Tibial nerve (tissue), 4 donors: ENCODE measurements around the gene BMX. TPM values are rescaled to one million over a fixed set of nuclear protein-coding genes. Genes with fewer than 3 reads are reported as not detected.

Experiments
- DNase-seq, 2 donors: peaks; one replicate each; pipeline ENCODE4 v3.0.0-alpha.2; 2019; ENCODE audit warnings: low spot score in 2 of 2
- H3K27ac ChIP-seq, 4 donors: fragments of 200-600 bp; sonication (generic) in 3 of 4; one replicate each; pipeline ENCODE4 v1.5.1; 2017 to 2019; ENCODE audit warnings: mild to moderate bottlenecking in 1 of 4
- H3K27me3 ChIP-seq, 2 donors: fragments of 200-600 bp; sonication (generic) in 1 of 2; one replicate each; pipeline versions ENCODE4 v1.5.1 to v1.6.0; 2017 to 2019
- H3K36me3 ChIP-seq, 3 donors: fragments of 200-600 bp; sonication (generic); one replicate each; pipeline ENCODE4 v1.5.1; 2018 to 2019
- H3K4me1 ChIP-seq, 4 donors: fragments of 200-600 bp; sonication (generic) in 3 of 4; one replicate each; pipeline ENCODE4 v1.5.1; 2017 to 2019
- H3K4me3 ChIP-seq, 4 donors: fragments of 200-600 bp; sonication (generic) in 3 of 4; one replicate each; pipeline ENCODE4 v1.5.1; 2017 to 2019; ENCODE audit warnings: mild to moderate bottlenecking in 1 of 4, moderate library complexity in 1 of 4
- H3K9me3 ChIP-seq, 4 donors: fragments of 200-600 bp; sonication (generic) in 3 of 4; one replicate each; pipeline ENCODE4 v1.5.1; 2017 to 2019
- EP300 ChIP-seq, 2 donors: sonication (generic); formaldehyde crosslinking; IDR thresholded peaks; one replicate each; pipeline ENCODE4 v1.6.1; 2017; ENCODE audit warnings: antibody characterized with exemption in 2 of 2, mild to moderate bottlenecking in 1 of 2
- POLR2A ChIP-seq, 2 donors: fragments of 450-650 bp; IDR thresholded peaks; one replicate each; pipeline ENCODE4 v1.6.1; 2017; ENCODE audit warnings: antibody characterized with exemption in 2 of 2, mild to moderate bottlenecking in 2 of 2, moderate library complexity in 2 of 2
- WGBS, 2 donors: methylation state at CpG; one replicate each; pipeline ENCODE4 v1.1.5; 2018; 5-methylcytosine and 5-hydroxymethylcytosine counted together
- total RNA-seq, 4 donors: library from RNA; depleted of rRNA; stranded (reverse); fragments of >200 nt; gene quantifications; one replicate each; pipeline ENCODE4 v1.1.0, GENCODE V29; 2016
- TF ChIP-seq, protein P1 (sequence below), 5 experiments: fragments of 200-600 bp in 3 of 5; fragments of 450-650 bp in 2 of 5; sonication (generic) in 3 of 5; IDR thresholded peaks; one replicate each; pipeline ENCODE4 v1.5.1; 2016 to 2019; ENCODE audit warnings: antibody characterized with exemption in 5 of 5, mild to moderate bottlenecking in 3 of 5, moderate library complexity in 2 of 5

BMX gene
- total RNA-seq, 4 donors from 2014 or later, result 1.8 to 5.9 (median 3.4) TPM

DNA sequence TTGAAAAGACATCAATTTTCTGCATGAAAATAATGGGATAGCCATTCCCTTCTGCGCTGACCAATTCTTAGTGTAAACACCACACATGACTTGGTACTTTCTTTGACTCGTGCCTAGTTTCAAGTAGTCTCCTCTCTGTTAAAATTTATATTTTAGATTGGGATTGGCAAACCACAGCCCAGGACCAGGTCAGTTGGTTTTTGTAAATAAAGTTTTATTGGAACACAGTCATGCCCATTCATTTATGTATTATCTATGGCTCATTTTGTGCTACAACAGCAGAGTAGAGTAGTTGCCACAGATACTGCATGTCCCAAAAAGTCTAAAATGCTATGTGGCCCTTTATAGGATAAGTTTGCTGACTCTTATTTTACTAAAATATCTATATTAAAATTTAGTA is 46.7 kb downstream of the BMX start:
- no peak overlapping the region for H3K4me3 ChIP-seq
- H3K27me3 ChIP-seq, result peaks cover 0 to 11% of the 10 kb centered on the region in 2 donors
- TF ChIP-seq EP300 (IDR thresholded peaks at IDR 0.05), result no peak
- TF ChIP-seq POLR2A (IDR thresholded peaks at IDR 0.05), result no peak
- TF ChIP-seq, protein P1, sequence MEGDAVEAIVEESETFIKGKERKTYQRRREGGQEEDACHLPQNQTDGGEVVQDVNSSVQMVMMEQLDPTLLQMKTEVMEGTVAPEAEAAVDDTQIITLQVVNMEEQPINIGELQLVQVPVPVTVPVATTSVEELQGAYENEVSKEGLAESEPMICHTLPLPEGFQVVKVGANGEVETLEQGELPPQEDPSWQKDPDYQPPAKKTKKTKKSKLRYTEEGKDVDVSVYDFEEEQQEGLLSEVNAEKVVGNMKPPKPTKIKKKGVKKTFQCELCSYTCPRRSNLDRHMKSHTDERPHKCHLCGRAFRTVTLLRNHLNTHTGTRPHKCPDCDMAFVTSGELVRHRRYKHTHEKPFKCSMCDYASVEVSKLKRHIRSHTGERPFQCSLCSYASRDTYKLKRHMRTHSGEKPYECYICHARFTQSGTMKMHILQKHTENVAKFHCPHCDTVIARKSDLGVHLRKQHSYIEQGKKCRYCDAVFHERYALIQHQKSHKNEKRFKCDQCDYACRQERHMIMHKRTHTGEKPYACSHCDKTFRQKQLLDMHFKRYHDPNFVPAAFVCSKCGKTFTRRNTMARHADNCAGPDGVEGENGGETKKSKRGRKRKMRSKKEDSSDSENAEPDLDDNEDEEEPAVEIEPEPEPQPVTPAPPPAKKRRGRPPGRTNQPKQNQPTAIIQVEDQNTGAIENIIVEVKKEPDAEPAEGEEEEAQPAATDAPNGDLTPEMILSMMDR (IDR thresholded peaks at IDR 0.05), result no peak
- no peak overlapping the region for H3K27ac ChIP-seq
- no peaks in the 10 kb centered on the region for H3K9me3 ChIP-seq
- WGBS, 2 donors, result 83 to 87% methylated on average over 2 of the region's 2 CpGs
- no peak for DNase-seq
- H3K4me1 ChIP-seq, result no peaks in the 10 kb centered on the region
- H3K36me3 ChIP-seq, result no peaks in the 10 kb centered on the region

DNA sequence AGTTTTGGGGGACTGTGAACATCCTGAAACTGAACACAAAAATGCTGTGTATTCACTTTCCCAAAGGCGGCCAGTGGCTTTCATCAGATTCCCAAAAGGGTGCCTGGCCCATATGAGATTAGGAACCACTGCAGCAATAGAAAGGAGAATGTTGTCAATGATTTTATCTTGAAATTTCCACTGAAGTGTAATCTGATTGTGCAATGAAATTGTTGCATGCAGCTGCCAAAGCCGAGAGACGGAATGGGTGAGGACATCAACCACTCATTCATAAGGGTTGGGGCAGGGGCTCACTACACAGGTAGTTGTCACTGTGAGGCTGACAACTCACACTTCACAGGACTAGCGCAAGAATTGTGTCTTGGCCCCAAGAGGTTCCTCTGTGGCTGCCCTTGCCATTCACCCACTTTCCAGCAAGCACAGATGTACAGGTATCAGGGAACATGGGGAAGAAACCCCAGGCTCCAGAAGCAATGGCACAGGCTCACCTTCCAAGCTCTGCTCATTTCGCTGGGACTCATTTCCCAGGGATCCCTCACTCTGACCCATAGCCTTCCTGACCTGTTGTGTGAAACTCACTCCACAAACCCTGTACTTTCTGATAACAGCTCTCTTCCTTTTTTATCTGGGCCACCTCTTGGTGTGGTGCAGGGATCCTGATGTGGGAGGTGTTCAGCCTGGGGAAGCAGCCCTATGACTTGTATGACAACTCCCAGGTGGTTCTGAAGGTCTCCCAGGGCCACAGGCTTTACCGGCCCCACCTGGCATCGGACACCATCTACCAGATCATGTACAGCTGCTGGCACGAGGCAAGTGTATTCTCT is 48.8 kb downstream of the BMX start:
- H3K4me3 ChIP-seq, result no peak overlapping the region
- TF ChIP-seq, protein P1 (IDR thresholded peaks at IDR 0.05), result no peak
- no peak for TF ChIP-seq EP300 (IDR thresholded peaks at IDR 0.05)
- TF ChIP-seq POLR2A (IDR thresholded peaks at IDR 0.05), result no peak
- 76 to 86% methylated on average over 6 to 8 of the region's 8 CpGs for WGBS, 2 donors

GRCh38 chrX:15559227-15559626 is 58.6 kb downstream of the BMX start:
- no peaks in the 10 kb centered on the region for H3K4me1 ChIP-seq
- no peak for DNase-seq
- H3K4me3 ChIP-seq, result no peak overlapping the region
- no peaks in the 10 kb centered on the region for H3K36me3 ChIP-seq
- peaks cover 0 to 11% of the 10 kb centered on the region in 2 donors for H3K27me3 ChIP-seq
- 78 to 94% methylated on average over 3 of the region's 3 CpGs for WGBS, 2 donors
- TF ChIP-seq, protein P1 (IDR thresholded peaks at IDR 0.05), result no peak
- no peak for TF ChIP-seq POLR2A (IDR thresholded peaks at IDR 0.05)
- TF ChIP-seq EP300 (IDR thresholded peaks at IDR 0.05), result no peak
- H3K9me3 ChIP-seq, result no peaks in the 10 kb centered on the region
- H3K27ac ChIP-seq, result no peak overlapping the region

More for the DNA sequence above, 48.8 kb downstream of the BMX start:
- no peaks in the 10 kb centered on the region for H3K36me3 ChIP-seq
- no peak for DNase-seq
- H3K4me1 ChIP-seq, result no peaks in the 10 kb centered on the region
- peaks cover 0 to 6% of the 10 kb centered on the region in 2 donors for H3K27me3 ChIP-seq
- no peak overlapping the region for H3K27ac ChIP-seq
- no peaks in the 10 kb centered on the region for H3K9me3 ChIP-seq

- Histone ChIP-seq H3K4me1 (no peaks in the 10 kb centered on the region), H3K27ac (no peak overlapping the region), H3K36me3 (no peaks in the 10 kb centered on the region), H3K4me3 (no peak overlapping the region), H3K27me3 (peaks cover 0 to 10% of the 10 kb centered on the region in 2 donors), H3K9me3 (no peaks in the 10 kb centered on the region)
- TF ChIP-seq, protein P1 (IDR thresholded peaks at IDR 0.05), result no peak
- TF ChIP-seq POLR2A (IDR thresholded peaks at IDR 0.05) (no peak), EP300 (IDR thresholded peaks at IDR 0.05) (no peak)
- no peak for DNase-seq
- WGBS, 2 donors, result 76 to 91% methylated on average over 3 of the region's 3 CpGs
Measured at GRCh38 chrX:15560924-15561323, 60.3 kb downstream of the BMX start.

DNA sequence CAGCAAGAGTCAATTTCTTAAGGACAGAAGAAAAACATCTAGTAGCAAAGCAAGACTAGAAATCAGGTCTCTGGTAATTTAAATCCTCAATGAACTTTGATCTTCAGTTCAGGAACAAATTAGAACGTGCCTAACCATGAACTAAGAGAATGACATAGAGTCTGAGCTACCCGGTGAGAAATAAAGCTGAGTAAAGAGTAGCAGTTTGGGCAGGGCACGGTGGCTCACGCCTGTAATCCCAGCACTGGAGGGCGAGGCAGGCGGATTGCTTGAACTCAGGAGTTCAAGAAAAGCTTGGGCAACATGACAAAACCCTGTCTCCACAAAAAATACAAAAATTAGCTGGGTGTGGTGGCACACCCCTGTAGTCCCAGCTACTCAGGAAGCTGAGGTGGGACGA is 62.4 kb downstream of the BMX start:
- Histone ChIP-seq H3K9me3 (no peaks in the 10 kb centered on the region), H3K4me3 (no peak overlapping the region), H3K36me3 (no peaks in the 10 kb centered on the region), H3K27ac (no peak overlapping the region), H3K27me3 (peaks cover 0 to 5% of the 10 kb centered on the region in 2 donors), H3K4me1 (no peaks in the 10 kb centered on the region)
- TF ChIP-seq POLR2A (IDR thresholded peaks at IDR 0.05) (no peak), EP300 (IDR thresholded peaks at IDR 0.05) (no peak)
- TF ChIP-seq, protein P1 (IDR thresholded peaks at IDR 0.05), result no peak
- no peak for DNase-seq
- 61 to 71% methylated on average over 7 of the region's 7 CpGs for WGBS, 2 donors
